Stimulated activated CD4-positive, alpha-beta T cell treated with anti-CD3 and anti-CD28 coated beads, Interleukin-12 subunit alpha, Interleukin-12 subunit beta, amount 100 ng/mL, for 24 hours (primary cell): ENCODE data around the gene PRDM11.

ENCODE experiments used
- DNase-seq, 2 experiments: peaks; one replicate each; pipeline ENCODE4 v3.0.0-alpha.2; 2020; ENCODE audit warnings: low read depth in 2 of 2

Gene PRDM11

GRCh38 chr11:45209000-45209879, 62.8 kb downstream of the PRDM11 start:
- no peak for DNase-seq

GRCh38 chr11:45209891-45210699, 63.7 kb downstream of the PRDM11 start:
- DNase-seq, result no peak

- no peak for DNase-seq
Observed at GRCh38 chr11:45210846-45211245, 64.4 kb downstream of the PRDM11 start.

GRCh38 chr11:45211732-45212131, 65.3 kb downstream of the PRDM11 start:
- no peak for DNase-seq

- no peak for DNase-seq
Observed at GRCh38 chr11:45212566-45213315, 66.3 kb downstream of the PRDM11 start.

GRCh38 chr11:45213316-45213665, 66.9 kb downstream of the PRDM11 start:
- DNase-seq, result no peak

GRCh38 chr11:45213717-45214116, 67.3 kb downstream of the PRDM11 start:
- no peak for DNase-seq

- DNase-seq, result no peak
Observed at GRCh38 chr11:45215098-45215865, 68.8 kb downstream of the PRDM11 start.

GRCh38 chr11:45216031-45216430, 69.6 kb downstream of the PRDM11 start:
- DNase-seq, result no peak

- no peak for DNase-seq
Observed at GRCh38 chr11:45216901-45217300, 70.5 kb downstream of the PRDM11 start.

- DNase-seq, result no peak
Observed at GRCh38 chr11:45217991-45218390, 71.6 kb downstream of the PRDM11 start.

GRCh38 chr11:45218705-45219104, 72.3 kb downstream of the PRDM11 start:
- no peak for DNase-seq

- DNase-seq, result no peak
Observed at GRCh38 chr11:45219411-45219810, 73.0 kb downstream of the PRDM11 start.

GRCh38 chr11:45223496-45223895, 77.1 kb downstream of the PRDM11 start:
- no peak for DNase-seq

GRCh38 chr11:45224766-45225165, 78.3 kb downstream of the PRDM11 start:
- DNase-seq, result no peak

GRCh38 chr11:45225277-45225676, 78.8 kb downstream of the PRDM11 start:
- no peak for DNase-seq

- no peak for DNase-seq
Observed at GRCh38 chr11:45225961-45226871, 79.8 kb downstream of the PRDM11 start.

GRCh38 chr11:45226901-45227300, 80.5 kb downstream of the PRDM11 start:
- DNase-seq, result no peak

- no peak for DNase-seq
Observed at GRCh38 chr11:45227836-45228235, 81.4 kb downstream of the PRDM11 start.

GRCh38 chr11:45229401-45230020, 83.1 kb downstream of the PRDM11 start:
- DNase-seq, result no peak
